D721Med (cell line): ENCODE measurements around the gene SARS1.
A peak's percentile ranks its signal among the peaks of the same experiment; 100 is the strongest.

Experiments
- DNase-seq: peaks from one replicate; pipeline ENCODE4 v3.0.0; 2011; ENCODE audit warnings: low spot score; ENCODE audit not compliant: insufficient read length
- FAIRE-seq: peaks from 2 replicates; lab custom pipeline; 2011; peaks lifted over from hg19 to GRCh38; lab: Jason Lieb, UNC
- CTCF ChIP-seq: IDR thresholded peaks from 2 replicates; pipeline ENCODE4 v1.5.1; 2012; ENCODE audit warnings: mild to moderate bottlenecking, control low read depth; ENCODE audit not compliant: insufficient read depth; ENCODE audit errors: missing control alignments

The SARS1 gene

GRCh38 chr1:109239409-109240068 lies 25.8 kb downstream of the SARS1 start:
- FAIRE-seq (no peak), DNase-seq (peak; percentile 62)
- TF ChIP-seq CTCF, result peak; percentile 50

GRCh38 chr1:109240158-109241152 lies 26.7 kb downstream of the SARS1 start:
- DNase-seq (peak; percentile 28), FAIRE-seq (no peak)
- TF ChIP-seq CTCF, result no peak

GRCh38 chr1:109241344-109241743 lies 27.6 kb downstream of the SARS1 start:
- no peak for TF ChIP-seq CTCF
- no peak for FAIRE-seq
- peak; percentile 7 for DNase-seq

GRCh38 chr1:109241841-109242345 lies 28.2 kb downstream of the SARS1 start:
- TF ChIP-seq CTCF, result no peak
- FAIRE-seq, result no peak
- no peak for DNase-seq

GRCh38 chr1:109242387-109242786 lies 28.7 kb downstream of the SARS1 start:
- DNase-seq (no peak), FAIRE-seq (no peak)

GRCh38 chr1:109243221-109243620 lies 29.5 kb downstream of the SARS1 start:
- TF ChIP-seq CTCF, result no peak
- DNase-seq (peak; percentile 5), FAIRE-seq (no peak)

More at GRCh38 chr1:109242387-109242786, 28.7 kb downstream of the SARS1 start:
- no peak for TF ChIP-seq CTCF
